Inflammatory macrophage (primary cell): ENCODE measurements around the gene LGALS3.
A peak's percentile ranks its signal among the peaks of the same experiment; 100 is the strongest.

Experiments used
- DNase-seq, 2 donors: peaks; one replicate each; pipeline ENCODE4 v3.0.0-alpha.2; 2020 to 2022
- total RNA-seq, 18 experiments: gene quantifications; one replicate each; lab custom pipeline; 2026; ENCODE audit warnings: mixed read lengths in 6 of 18, inconsistent platforms in 2 of 18; lab: John Stamatoyannopoulos, UW

The LGALS3 gene
- total RNA-seq: 322 to 1,370 (median 835) reads per million in 18 experiments

GRCh38 chr14:55129086-55129427, at the start of gene LGALS3:
Gene LGALS3, plus strand, starts transcription at chr14:55129252. Its CDS starts 8,122 bp downstream, at chr14:55137374.
- peak; percentile 79 to 92 for DNase-seq

GRCh38 chr14:55079961-55080360, 49.1 kb upstream of the LGALS3 start:
- DNase-seq: peak; percentile 71 to 83

GRCh38 chr14:55084401-55085059, 44.5 kb upstream of the LGALS3 start:
- peak; percentile 59 to 61 for DNase-seq

- DNase-seq: no peak
Observed at GRCh38 chr14:55085060-55085660, 43.9 kb upstream of the LGALS3 start.

GRCh38 chr14:55086938-55087337, 42.1 kb upstream of the LGALS3 start:
- no peak for DNase-seq

- no peak for DNase-seq
Observed at GRCh38 chr14:55088356-55088755, 40.7 kb upstream of the LGALS3 start.

- DNase-seq: no peak
Observed at GRCh38 chr14:55092341-55092740, 36.7 kb upstream of the LGALS3 start.

- no peak for DNase-seq
Observed at GRCh38 chr14:55094292-55095157, 34.5 kb upstream of the LGALS3 start.

- DNase-seq: peak; percentile 97 to 99
Observed at GRCh38 chr14:55097881-55098560, 31.0 kb upstream of the LGALS3 start.

GRCh38 chr14:55098561-55098898, 30.5 kb upstream of the LGALS3 start:
- DNase-seq: no peak

GRCh38 chr14:55099756-55100155, 29.3 kb upstream of the LGALS3 start:
- DNase-seq: peak; percentile 63 to 64

- no peak for DNase-seq
Observed at GRCh38 chr14:55101698-55102097, 27.4 kb upstream of the LGALS3 start.

- DNase-seq: peak; percentile 76 to 79
Observed at GRCh38 chr14:55102141-55102621, 26.9 kb upstream of the LGALS3 start.

- peak; percentile 46 to 66 for DNase-seq
Observed at GRCh38 chr14:55103005-55103640, 25.9 kb upstream of the LGALS3 start.

GRCh38 chr14:55103971-55104954, 24.8 kb upstream of the LGALS3 start:
- DNase-seq: peak; percentile 69 to 76

- DNase-seq: no peak
Observed at GRCh38 chr14:55105991-55106390, 23.1 kb upstream of the LGALS3 start.

GRCh38 chr14:55107766-55108554, 21.1 kb upstream of the LGALS3 start:
- DNase-seq: peak; percentile 97 to 99

- DNase-seq: no peak
Observed at GRCh38 chr14:55109836-55110235, 19.2 kb upstream of the LGALS3 start.

GRCh38 chr14:55111122-55111708, 17.8 kb upstream of the LGALS3 start:
- DNase-seq: no peak

GRCh38 chr14:55114720-55115119, 14.3 kb upstream of the LGALS3 start:
- no peak for DNase-seq
